GM19467 (cell line): ENCODE measurements around the gene ANP32B.

ENCODE experiments used
- ATAC-seq: cut with Tn5 transposase; IDR thresholded peaks from one replicate; pipeline ENCODE4 v1.9.1; 2021; ENCODE audit warnings: mild to moderate bottlenecking, moderate library complexity; ENCODE audit not compliant: unreplicated experiment

Gene ANP32B

DNA sequence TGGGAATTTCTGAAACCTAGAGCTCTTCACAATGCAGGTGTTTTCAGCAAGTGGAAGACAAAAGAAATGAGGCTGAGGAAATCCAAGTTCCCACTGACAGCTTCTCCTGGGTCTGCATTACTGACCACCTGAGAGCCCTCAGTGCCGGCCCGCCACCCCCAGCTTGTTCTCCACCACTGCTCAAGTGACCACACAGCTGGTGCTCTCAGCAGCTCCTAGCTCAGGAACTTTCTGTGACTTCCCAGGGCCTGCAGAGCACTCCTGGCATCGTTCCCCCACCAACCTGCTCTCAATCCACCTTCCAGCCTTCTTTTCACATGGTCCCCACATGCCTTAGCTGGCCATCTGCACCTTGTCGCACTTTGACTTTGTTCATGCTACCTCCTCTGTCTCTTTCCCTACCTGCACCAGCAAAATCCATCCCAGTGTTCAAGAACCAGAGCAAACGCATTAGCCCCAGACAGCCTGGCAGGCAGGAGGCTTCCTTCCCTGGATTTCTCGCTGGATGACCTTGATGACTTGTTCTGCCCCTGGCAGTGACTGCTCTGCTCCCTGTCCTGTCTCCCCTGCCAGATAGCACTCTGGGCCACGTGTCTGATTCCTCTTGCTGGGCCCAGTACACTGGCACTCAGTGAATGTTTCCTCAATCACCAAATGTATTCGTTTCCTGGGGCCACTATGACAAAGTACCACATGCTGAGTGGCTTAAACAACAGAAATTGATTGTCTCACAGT lies 38.3 kb downstream of the ANP32B start:
- ATAC-seq, result no peak

DNA sequence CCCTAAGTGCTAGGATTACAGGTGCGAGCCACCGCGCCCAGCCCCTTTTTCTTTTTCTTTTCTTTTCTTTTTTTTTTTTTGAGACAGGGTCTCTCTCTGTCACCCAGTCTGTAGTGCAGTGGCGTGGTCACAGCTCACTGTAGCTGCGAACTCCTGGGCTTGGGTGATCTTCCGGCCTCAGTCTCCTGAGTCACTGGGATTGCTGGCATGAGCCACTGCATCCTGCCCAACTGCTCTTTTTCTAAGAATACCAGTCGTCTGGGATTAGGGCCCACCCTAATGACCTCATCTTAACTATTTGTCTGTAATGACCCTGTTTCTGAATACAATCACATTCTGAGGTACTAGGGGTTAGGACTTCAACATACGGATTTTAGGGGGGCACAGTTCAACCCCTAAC lies 39.3 kb downstream of the ANP32B start:
- no peak for ATAC-seq

- ATAC-seq, result no peak
Measured at GRCh38 chr9:98024702-98025101, 41.6 kb downstream of the ANP32B start.

DNA sequence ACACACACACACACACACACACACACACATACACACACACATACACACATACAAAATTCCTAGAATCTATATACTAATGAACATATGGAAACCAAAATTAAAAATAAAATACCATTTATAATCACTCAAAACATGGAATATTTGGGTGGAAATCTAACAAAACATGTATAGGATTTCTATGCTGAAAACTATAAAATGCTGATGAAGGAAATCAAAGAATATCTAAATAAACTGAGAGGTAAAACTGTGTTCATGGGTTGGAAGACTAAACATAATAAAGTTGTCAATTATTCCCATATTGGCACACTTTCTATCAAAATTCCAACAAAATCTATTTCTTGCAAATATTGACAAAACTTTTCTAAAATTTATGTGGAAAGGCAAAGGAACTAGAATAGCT lies 48.0 kb downstream of the ANP32B start:
- no peak for ATAC-seq

DNA sequence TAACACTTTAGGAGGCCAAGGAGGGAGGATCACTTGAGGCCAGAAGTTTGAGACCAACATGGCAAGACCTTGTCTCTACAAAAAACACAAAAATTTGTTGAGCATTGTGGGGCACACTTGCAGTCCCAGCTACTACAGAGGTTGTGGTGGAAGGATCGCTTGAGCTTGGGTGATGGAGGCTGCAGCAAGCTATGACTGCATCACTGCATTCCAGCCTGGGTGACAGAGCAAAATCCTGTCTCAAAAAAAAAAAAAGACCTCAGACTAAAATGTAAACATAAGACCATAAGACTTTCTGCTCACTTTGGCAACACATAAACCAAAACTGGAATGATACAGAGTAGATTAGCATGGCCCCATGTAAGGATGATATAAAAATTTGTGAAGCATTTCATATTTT lies 48.8 kb downstream of the ANP32B start:
- ATAC-seq, result no peak

GRCh38 chr9:98034593-98035546 lies 51.7 kb downstream of the ANP32B start:
- no peak for ATAC-seq

- ATAC-seq, result no peak
Measured at GRCh38 chr9:98037357-98037756, 54.2 kb downstream of the ANP32B start.

- ATAC-seq, result no peak
Measured at GRCh38 chr9:98038958-98039357, 55.8 kb downstream of the ANP32B start.

DNA sequence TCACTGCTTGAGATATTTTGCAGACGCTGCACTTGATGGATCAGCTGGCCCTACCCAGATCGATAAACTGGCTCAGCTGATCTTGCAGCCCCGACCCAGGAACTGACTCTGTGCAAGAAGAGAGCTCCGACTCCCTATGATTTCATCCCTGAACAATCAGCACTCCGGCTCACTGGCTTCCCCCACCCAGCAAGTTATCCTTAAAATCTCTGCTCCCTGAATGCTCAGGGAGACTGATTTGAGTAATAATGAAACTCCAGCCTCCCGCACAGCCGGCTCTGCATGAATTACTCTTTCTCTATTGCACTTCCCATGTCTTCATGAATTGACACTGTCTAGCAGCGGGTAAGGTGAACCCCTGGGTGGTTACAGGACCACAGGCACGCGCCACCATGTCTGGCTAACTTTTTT lies 56.5 kb downstream of the ANP32B start:
- ATAC-seq, result no peak

DNA sequence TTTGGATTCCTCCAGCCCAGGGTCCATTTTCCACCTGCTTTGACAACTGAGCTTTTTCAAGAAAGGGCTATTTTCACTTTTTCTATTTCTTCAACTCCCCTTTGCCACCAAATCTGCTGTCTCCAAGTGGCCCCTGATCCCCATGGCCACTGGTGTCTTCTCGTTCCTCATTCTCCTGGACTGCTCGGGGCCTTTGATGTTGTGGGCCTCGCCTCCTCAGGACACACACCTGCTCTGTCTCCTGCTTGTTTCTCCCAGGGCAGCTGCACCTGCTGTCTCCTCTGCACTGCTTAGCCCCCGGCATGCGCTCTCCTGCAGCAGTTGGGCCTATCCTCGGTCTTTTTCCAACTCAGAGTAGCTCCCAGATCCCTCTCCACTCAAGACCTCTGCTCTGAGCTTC lies 57.1 kb downstream of the ANP32B start:
- no peak for ATAC-seq

- ATAC-seq, result no peak
Measured at GRCh38 chr9:98043915-98044314, 60.8 kb downstream of the ANP32B start.

GRCh38 chr9:98045234-98046179 lies 62.4 kb downstream of the ANP32B start:
- peak; percentile 78 for ATAC-seq

- ATAC-seq, result no peak
Measured at GRCh38 chr9:98046180-98046543, 63.0 kb downstream of the ANP32B start.

DNA sequence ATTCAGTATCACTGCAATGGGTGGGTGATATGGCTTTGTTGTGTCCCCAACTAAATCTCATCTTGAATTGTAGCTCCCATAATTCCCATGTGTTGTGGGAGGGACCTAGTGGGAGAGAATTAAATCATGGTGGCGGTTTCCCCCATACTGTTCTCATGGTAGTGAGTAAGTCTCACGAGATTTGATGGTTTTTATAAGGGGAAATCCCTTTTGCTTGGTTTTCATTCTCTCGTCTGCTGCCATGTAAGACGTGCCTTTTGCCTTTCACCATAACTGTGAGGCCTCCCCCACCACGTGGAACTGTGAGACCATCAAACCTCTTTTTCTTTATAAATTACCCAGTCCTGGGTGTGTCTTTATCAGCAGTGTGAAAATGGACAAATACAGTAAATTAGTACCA lies 63.9 kb downstream of the ANP32B start:
- ATAC-seq, result no peak

GRCh38 chr9:98049288-98050072 lies 66.3 kb downstream of the ANP32B start:
- no peak for ATAC-seq

DNA sequence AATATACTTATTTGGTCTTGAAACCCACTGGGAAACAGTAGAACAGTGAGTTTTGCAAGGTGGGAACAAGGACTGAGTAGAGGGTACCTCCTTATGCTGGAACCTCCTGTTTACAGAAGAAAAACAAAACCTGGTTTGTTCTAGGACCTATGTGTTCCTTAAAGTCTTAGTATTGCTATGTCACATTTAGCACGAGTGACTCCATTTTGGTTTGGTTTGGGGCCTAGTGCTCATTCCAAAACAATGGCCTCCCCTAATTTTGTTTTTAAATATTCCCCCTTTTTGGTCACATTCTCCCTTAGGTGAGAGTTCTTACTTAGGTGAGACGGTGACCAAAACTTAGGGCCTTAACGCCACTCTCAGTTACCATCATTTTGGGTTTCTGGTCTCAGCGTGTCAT lies 67.2 kb downstream of the ANP32B start:
- no peak for ATAC-seq

DNA sequence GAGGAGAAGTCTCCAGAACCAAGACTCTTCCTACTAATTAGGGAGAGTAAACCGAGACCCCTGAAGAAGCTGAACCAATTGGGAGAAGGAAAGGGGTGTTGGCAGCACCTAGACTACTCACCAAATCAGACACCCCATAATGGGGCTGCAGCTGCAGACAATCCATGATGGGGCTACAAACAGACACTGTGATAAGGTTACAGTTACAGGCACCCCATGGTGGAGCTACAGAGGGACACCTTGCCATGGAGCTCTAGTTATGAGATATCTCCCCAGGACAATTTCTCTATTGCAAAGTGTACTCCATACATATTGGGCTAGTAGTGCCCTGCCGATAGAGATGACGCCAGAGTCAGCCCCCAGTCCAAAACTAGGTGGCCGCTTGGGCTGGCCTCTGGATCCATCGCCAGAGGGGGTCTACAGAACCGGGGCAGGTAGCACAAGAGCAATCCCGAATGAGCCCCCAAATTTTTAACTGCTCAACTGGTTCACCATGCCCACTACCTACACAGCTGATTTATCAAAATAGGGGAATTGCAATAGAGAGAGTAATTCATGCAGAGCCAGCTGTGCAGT lies 71.3 kb downstream of the ANP32B start:
- ATAC-seq, result no peak

- ATAC-seq, result peak; percentile 95
Measured at GRCh38 chr9:98056269-98057137, 73.4 kb downstream of the ANP32B start, which contains the start of gene NANS. NANS (plus strand) TSS chr9:98056732; CDS start chr9:98056809, 77 bp downstream.
